GM12801 (cell line): ENCODE measurements around the gene CAMSAP2.

ENCODE experiments used
- TF ChIP-seq, protein P1 (sequence below): IDR thresholded peaks from one replicate; pipeline ENCODE4 v1.5.1; 2011; ENCODE audit warnings: control low read depth; ENCODE audit not compliant: insufficient read length; ENCODE audit errors: extremely low read depth

CAMSAP2 gene

GRCh38 chr1:200787896-200788387 is 49.2 kb downstream of the CAMSAP2 start:
- TF ChIP-seq, protein P1, sequence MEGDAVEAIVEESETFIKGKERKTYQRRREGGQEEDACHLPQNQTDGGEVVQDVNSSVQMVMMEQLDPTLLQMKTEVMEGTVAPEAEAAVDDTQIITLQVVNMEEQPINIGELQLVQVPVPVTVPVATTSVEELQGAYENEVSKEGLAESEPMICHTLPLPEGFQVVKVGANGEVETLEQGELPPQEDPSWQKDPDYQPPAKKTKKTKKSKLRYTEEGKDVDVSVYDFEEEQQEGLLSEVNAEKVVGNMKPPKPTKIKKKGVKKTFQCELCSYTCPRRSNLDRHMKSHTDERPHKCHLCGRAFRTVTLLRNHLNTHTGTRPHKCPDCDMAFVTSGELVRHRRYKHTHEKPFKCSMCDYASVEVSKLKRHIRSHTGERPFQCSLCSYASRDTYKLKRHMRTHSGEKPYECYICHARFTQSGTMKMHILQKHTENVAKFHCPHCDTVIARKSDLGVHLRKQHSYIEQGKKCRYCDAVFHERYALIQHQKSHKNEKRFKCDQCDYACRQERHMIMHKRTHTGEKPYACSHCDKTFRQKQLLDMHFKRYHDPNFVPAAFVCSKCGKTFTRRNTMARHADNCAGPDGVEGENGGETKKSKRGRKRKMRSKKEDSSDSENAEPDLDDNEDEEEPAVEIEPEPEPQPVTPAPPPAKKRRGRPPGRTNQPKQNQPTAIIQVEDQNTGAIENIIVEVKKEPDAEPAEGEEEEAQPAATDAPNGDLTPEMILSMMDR = no peak

- TF ChIP-seq, protein P1 = no peak
These were observed 55.0 kb downstream of the CAMSAP2 start for GRCh38 chr1:200793677-200794076.

DNA sequence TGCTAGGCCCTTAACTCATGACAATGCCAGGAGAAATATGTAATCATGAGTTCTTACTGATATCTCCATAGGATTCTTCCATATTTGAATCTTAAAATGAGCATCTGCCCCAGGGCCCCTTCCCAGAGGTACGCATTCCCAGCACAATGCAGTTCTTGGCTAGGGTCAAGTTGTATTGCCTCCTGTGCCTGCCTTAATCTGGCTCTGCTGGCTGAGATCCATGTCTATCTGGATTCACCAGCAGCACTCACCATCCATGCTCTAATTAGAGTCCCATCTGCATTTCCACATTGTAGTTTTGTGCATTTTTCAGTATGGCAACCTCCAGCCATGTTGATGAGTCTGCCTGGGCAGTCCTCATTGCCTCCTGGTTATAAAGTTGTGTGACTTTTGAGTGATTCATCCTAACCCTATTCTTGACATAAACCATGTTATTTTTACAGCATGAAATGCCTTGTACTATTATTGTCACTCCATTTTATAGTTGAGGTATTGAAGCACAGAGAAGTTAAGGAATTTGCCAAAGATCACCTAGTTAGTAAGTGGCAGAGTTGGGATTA is 55.9 kb downstream of the CAMSAP2 start:
- TF ChIP-seq, protein P1 = no peak

DNA sequence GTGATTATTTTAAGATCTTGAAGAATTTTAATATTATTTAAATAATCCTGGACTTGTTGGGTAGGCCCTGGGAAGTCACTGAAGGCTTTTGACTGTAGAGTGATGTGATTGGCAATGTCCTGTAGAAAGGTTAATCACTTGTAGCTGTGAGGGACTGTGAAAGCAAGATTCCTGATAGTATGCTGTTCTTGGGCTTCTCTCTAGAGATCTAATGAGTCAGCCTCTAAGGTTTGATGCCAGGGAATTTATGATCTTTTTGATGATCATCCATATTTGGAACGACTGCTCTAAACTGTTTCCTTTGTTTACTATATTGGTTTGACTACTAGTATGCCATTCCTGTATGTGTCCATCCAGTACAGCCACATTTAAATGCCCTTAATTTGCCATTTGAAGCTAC is 56.5 kb downstream of the CAMSAP2 start:
- TF ChIP-seq, protein P1 = no peak

GRCh38 chr1:200802042-200802441 is 63.3 kb downstream of the CAMSAP2 start:
- TF ChIP-seq, protein P1 = no peak

- TF ChIP-seq, protein P1 = peak; percentile 29
These were observed 64.3 kb downstream of the CAMSAP2 start for GRCh38 chr1:200802865-200803512.

DNA sequence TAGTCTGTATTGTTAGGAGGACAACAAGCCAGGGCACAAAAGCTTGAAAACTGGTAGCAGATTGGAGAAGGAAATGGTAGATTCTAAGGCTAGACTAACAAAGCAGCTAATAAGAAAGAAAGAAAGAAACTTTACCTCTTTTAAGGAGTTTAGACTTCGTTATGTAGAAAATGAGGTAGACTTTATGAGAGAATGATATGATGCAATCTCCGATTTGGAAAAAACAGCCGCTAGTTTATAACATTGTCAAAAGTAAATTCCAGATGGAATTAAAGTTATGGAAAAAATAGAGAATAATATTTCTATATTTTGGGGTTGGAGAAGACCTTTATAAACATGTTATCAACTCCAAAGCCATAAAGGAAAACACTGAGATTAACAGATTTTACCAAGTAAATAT is 67.0 kb downstream of the CAMSAP2 start:
- TF ChIP-seq, protein P1 = no peak
